Measurements from ENCODE around the gene FANCF.

The FANCF gene

DNA sequence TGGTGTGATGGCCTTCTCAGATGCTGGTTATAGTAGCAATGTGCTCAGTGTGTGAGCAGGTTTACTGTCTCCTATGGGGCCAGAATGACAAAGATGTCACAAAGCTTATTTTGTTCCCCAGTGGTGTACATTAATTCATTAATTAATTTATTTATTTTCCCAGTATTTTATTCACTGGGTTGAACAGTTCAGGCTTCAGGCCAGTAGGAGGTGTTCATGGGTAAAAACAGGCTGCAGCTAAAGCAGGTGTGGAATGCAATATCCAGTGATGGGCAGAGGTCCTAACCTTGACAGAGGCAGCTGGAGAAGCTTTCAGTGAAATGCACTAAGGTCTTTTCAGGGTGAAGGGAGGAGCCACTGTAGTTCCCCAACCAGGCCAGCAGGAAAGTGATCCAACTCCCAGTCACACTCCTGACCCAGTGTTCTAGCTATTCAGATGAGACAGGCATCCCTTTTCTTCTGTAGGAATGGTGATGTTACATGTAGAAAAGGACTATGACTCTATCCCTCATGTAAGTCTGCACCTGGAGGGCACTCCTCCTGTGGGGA is 7.8 kb upstream of the FANCF start:
- H4K5ac ChIP-seq (ENCODE audit: low read length): no peak overlapping the region
- H3K27ac ChIP-seq (ENCODE audit: low read depth, low read length): no peak overlapping the region
- H3K4me2 ChIP-seq (ENCODE audit: low read length): no peak overlapping the region
- H4K8ac ChIP-seq (ENCODE audit: low read depth, low read length): no peak overlapping the region
- H2BK5ac ChIP-seq (ENCODE audit: low read length): no peak overlapping the region
- no peak overlapping the region for H3K4me3 ChIP-seq (ENCODE audit: low read length)
- no peak overlapping the region for H3K56ac ChIP-seq (ENCODE audit: low read length)
- no peaks in the 10 kb centered on the region for H3K4me1 ChIP-seq (ENCODE audit: control insufficient read depth, low read depth, low read length)
- no peak overlapping the region for H3K9ac ChIP-seq (ENCODE audit: low read length)
- no peak overlapping the region for H3K23ac ChIP-seq (ENCODE audit: low read length)
- H3K79me1 ChIP-seq (ENCODE audit: low read length): no peaks in the 10 kb centered on the region
- DNase-seq: peak; percentile 30
- no peaks in the 10 kb centered on the region for H3K27me3 ChIP-seq (ENCODE audit: insufficient read depth, low read length, poor library complexity)
- no peak overlapping the region for H3K4ac ChIP-seq (ENCODE audit: low read depth, low read length)
- no peaks in the 10 kb centered on the region for H3K79me2 ChIP-seq (ENCODE audit: control insufficient read depth, insufficient read depth, low read length)
- no peak overlapping the region for H2BK15ac ChIP-seq (replicated peaks; ENCODE audit: low read depth)
- no peak overlapping the region for H3K18ac ChIP-seq (ENCODE audit: low read length)
- H3K36me3 ChIP-seq (ENCODE audit: control insufficient read depth, insufficient read depth, low read length): no peaks in the 10 kb centered on the region
- H2BK120ac ChIP-seq (ENCODE audit: low read depth, low read length): no peak overlapping the region
- no peak overlapping the region for H2AK5ac ChIP-seq (ENCODE audit: low read length)

DNA sequence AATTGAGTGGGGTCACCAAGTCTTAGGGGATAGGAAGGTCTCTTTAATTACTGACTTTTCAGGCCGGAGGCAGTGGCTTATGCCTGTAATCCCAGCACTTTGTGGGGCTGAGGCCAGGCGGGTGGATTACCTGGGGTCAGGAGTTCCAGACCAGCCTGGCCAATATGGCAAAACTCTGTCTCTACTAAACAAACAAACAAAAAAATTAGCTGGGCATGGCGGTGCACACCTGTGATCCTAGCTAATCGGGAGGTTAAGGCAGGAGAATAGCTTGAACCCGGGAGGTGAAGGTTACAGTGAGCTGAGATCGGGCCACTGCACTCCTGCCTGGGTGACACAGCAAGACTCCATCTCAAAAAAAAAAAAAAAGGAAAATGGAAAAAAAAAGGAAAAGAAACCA is 1.8 kb upstream of the FANCF start:
- Histone ChIP-seq H4K5ac (ENCODE audit: low read length) (no peak overlapping the region), H3K4me1 (ENCODE audit: control insufficient read depth, low read depth, low read length) (no peaks in the 10 kb centered on the region), H3K36me3 (ENCODE audit: control insufficient read depth, insufficient read depth, low read length) (no peaks in the 10 kb centered on the region), H3K27me3 (ENCODE audit: insufficient read depth, low read length, poor library complexity) (no peaks in the 10 kb centered on the region), H2BK120ac (ENCODE audit: low read depth, low read length) (no peak overlapping the region), H3K79me2 (ENCODE audit: control insufficient read depth, insufficient read depth, low read length) (peaks cover 4% of the 10 kb centered on the region), H3K56ac (ENCODE audit: low read length) (no peak overlapping the region), H3K4ac (ENCODE audit: low read depth, low read length) (no peak overlapping the region), H3K79me1 (ENCODE audit: low read length) (no peaks in the 10 kb centered on the region), H2BK15ac (replicated peaks; ENCODE audit: low read depth) (no peak overlapping the region), H2BK5ac (ENCODE audit: low read length) (no peak overlapping the region), H3K27ac (ENCODE audit: low read depth, low read length) (no peak overlapping the region), H3K18ac (ENCODE audit: low read length) (no peak overlapping the region), H4K8ac (ENCODE audit: low read depth, low read length) (no peak overlapping the region), H3K23ac (ENCODE audit: low read length) (no peak overlapping the region), H2AK5ac (ENCODE audit: low read length) (no peak overlapping the region), H3K4me2 (ENCODE audit: low read length) (no peak overlapping the region), H3K4me3 (ENCODE audit: low read length) (no peak overlapping the region), H3K9ac (ENCODE audit: low read length) (no peak overlapping the region)
- DNase-seq: no peak
- WGBS (ENCODE audit: extremely low coverage, insufficient coverage, low lambda C conversion rate): no CpG with 5 or more reads among the region's 6 CpGs

DNA sequence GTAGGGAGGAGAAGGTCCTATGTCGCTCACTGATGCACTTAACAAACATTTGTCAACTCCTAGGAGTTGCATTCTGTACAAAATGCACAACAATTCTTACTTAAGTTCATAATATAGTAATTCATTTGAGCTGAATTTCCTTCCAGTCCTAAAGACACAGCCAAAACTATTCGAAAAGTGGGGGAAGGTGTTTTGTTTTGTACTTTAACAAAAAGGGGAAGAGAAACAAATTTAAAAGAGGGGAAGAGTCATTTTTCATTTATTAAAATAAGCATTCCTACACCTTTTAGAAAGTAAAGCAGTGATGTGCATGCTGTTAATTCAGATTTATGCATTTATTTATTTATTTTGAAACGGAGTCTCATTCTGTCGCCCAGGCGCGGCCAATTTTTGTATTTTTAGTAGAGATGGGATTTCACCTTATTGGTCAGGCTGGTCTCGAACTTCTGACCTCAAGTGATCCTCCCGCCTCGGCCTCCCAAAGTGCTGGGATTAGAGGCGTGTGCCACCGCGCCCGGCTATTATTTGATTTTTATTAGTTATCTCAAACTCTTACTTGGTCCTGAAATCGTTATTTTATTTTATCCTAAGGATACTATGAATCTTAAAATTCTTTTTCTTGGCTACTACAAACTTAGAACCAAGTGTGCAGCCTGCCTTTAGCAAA is 1.1 kb upstream of the FANCF start:
- no peak for DNase-seq

DNA sequence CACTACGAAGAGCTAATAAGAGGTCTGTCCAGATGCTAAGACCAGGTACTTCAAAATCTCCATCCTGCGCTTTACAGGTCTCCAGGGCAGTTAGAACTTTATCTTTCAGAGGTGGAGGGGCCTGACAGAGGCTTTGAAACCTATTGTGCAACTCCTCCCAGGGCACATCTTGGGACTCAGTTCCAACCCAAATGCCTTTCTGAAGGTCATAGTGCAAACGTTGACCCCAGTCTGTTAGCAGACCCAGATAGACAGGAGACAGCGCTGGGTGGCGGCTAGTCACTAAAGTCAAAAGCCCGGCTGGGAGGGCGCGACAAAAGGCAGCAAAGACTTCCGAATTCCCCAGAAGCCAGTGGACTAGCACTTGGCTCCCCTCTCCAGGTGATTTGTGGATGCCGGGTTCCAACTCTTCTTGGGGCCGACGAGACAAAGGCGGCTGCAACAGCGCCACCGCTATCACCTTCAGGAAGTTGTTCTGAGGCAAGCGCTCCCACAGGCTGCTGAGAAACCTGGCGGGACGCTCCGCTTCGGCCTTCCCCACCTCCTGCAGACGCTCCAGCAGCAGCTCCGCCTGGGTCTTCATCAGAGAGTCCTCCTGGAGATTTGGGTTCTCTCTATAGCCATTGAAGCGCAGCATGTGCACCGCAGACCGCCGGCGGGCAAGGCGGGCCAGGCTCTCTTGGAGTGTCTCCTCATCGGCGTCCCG is 728 bp downstream of the FANCF start:
- WGBS (ENCODE audit: extremely low coverage, insufficient coverage, low lambda C conversion rate): no CpG with 5 or more reads among the region's 31 CpGs
- Histone ChIP-seq H3K4me3 (ENCODE audit: low read length) (peak overlapping the region; percentile 71), H4K8ac (ENCODE audit: low read depth, low read length) (peak overlapping the region; percentile 7), H3K27ac (ENCODE audit: low read depth, low read length) (peak overlapping the region; percentile 86), H2BK15ac (replicated peaks; ENCODE audit: low read depth) (no peak overlapping the region), H3K56ac (ENCODE audit: low read length) (peak overlapping the region; percentile 94), H4K5ac (ENCODE audit: low read length) (peak overlapping the region; percentile 50), H3K27me3 (ENCODE audit: insufficient read depth, low read length, poor library complexity) (no peaks in the 10 kb centered on the region), H2AK5ac (ENCODE audit: low read length) (no peak overlapping the region), H3K79me2 (ENCODE audit: control insufficient read depth, insufficient read depth, low read length) (peaks cover 4% of the 10 kb centered on the region), H3K9ac (ENCODE audit: low read length) (peak overlapping the region; percentile 83), H3K4me1 (ENCODE audit: control insufficient read depth, low read depth, low read length) (no peaks in the 10 kb centered on the region), H3K4me2 (ENCODE audit: low read length) (peak overlapping the region; percentile 47), H3K4ac (ENCODE audit: low read depth, low read length) (peak overlapping the region; percentile 57), H3K79me1 (ENCODE audit: low read length) (no peaks in the 10 kb centered on the region), H2BK5ac (ENCODE audit: low read length) (no peak overlapping the region), H2BK120ac (ENCODE audit: low read depth, low read length) (no peak overlapping the region), H3K18ac (ENCODE audit: low read length) (peak overlapping the region; percentile 79), H3K36me3 (ENCODE audit: control insufficient read depth, insufficient read depth, low read length) (no peaks in the 10 kb centered on the region), H3K23ac (ENCODE audit: low read length) (no peak overlapping the region)
- DNase-seq: peak; percentile 95

More for the DNA sequence above, 1.1 kb upstream of the FANCF start:
- Histone ChIP-seq H2BK5ac (ENCODE audit: low read length) (no peak overlapping the region), H2BK15ac (replicated peaks; ENCODE audit: low read depth) (no peak overlapping the region), H3K27me3 (ENCODE audit: insufficient read depth, low read length, poor library complexity) (no peaks in the 10 kb centered on the region), H4K5ac (ENCODE audit: low read length) (no peak overlapping the region), H2AK5ac (ENCODE audit: low read length) (no peak overlapping the region), H2BK120ac (ENCODE audit: low read depth, low read length) (no peak overlapping the region), H3K56ac (ENCODE audit: low read length) (no peak overlapping the region), H3K4me1 (ENCODE audit: control insufficient read depth, low read depth, low read length) (no peaks in the 10 kb centered on the region), H3K4me3 (ENCODE audit: low read length) (no peak overlapping the region), H3K79me1 (ENCODE audit: low read length) (no peaks in the 10 kb centered on the region), H3K4me2 (ENCODE audit: low read length) (no peak overlapping the region), H3K23ac (ENCODE audit: low read length) (no peak overlapping the region), H3K36me3 (ENCODE audit: control insufficient read depth, insufficient read depth, low read length) (no peaks in the 10 kb centered on the region), H3K4ac (ENCODE audit: low read depth, low read length) (no peak overlapping the region), H4K8ac (ENCODE audit: low read depth, low read length) (peak overlapping the region; percentile 13), H3K18ac (ENCODE audit: low read length) (no peak overlapping the region), H3K9ac (ENCODE audit: low read length) (no peak overlapping the region), H3K27ac (ENCODE audit: low read depth, low read length) (no peak overlapping the region), H3K79me2 (ENCODE audit: control insufficient read depth, insufficient read depth, low read length) (peaks cover 4% of the 10 kb centered on the region)
- WGBS (ENCODE audit: extremely low coverage, insufficient coverage, low lambda C conversion rate): no CpG with 5 or more reads among the region's 14 CpGs

DNA sequence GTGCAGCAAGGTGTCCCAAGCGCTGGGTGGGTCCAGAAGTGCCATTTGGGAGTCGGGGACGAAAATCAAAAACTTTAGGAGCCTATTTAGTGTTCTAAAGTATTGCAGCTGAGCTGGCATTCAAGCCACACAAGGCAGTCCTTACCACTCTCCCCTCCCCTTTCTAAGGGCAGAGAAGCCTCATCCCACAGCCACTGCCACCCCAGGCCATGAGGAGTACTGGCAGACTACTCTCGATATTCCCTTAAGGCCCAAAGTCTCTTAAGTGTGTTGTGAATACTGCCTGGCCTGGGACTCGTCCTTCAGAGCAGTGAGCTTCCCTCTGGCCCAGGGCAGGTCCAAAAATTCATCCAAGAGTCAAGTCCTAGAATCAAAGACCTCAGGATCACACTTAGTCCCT is 7.8 kb downstream of the FANCF start:
- H3K4me3 ChIP-seq (ENCODE audit: low read length): no peak overlapping the region
- H3K18ac ChIP-seq (ENCODE audit: low read length): no peak overlapping the region
- no peaks in the 10 kb centered on the region for H3K4me1 ChIP-seq (ENCODE audit: control insufficient read depth, low read depth, low read length)
- H3K4me2 ChIP-seq (ENCODE audit: low read length): no peak overlapping the region
- no peak overlapping the region for H4K8ac ChIP-seq (ENCODE audit: low read depth, low read length)
- no peak overlapping the region for H2BK120ac ChIP-seq (ENCODE audit: low read depth, low read length)
- H3K27ac ChIP-seq (ENCODE audit: low read depth, low read length): no peak overlapping the region
- no peak overlapping the region for H3K23ac ChIP-seq (ENCODE audit: low read length)
- H3K4ac ChIP-seq (ENCODE audit: low read depth, low read length): no peak overlapping the region
- no peak overlapping the region for H3K56ac ChIP-seq (ENCODE audit: low read length)
- no peak overlapping the region for H4K5ac ChIP-seq (ENCODE audit: low read length)
- H2AK5ac ChIP-seq (ENCODE audit: low read length): no peak overlapping the region
- H3K36me3 ChIP-seq (ENCODE audit: control insufficient read depth, insufficient read depth, low read length): no peaks in the 10 kb centered on the region
- H3K9ac ChIP-seq (ENCODE audit: low read length): no peak overlapping the region
- no peak overlapping the region for H2BK5ac ChIP-seq (ENCODE audit: low read length)
- H3K27me3 ChIP-seq (ENCODE audit: insufficient read depth, low read length, poor library complexity): no peaks in the 10 kb centered on the region
- no peak overlapping the region for H2BK15ac ChIP-seq (replicated peaks; ENCODE audit: low read depth)
- no CpG with 5 or more reads among the region's 5 CpGs for WGBS (ENCODE audit: extremely low coverage, insufficient coverage, low lambda C conversion rate)
- DNase-seq: peak; percentile 27
- no peaks in the 10 kb centered on the region for H3K79me1 ChIP-seq (ENCODE audit: low read length)
- no peaks in the 10 kb centered on the region for H3K79me2 ChIP-seq (ENCODE audit: control insufficient read depth, insufficient read depth, low read length)

All from mesendoderm (in vitro differentiated cells).